KOPT-K1 (cell line): ENCODE measurements around the gene SSTR3.

Experiments
- H3K27ac ChIP-seq: fragments of 200-600 bp; sonication (generic); 2 replicates; pipeline ENCODE4 v1.5.1; 2016; ENCODE audit warnings: antibody characterized with exemption, mild to moderate bottlenecking, low read depth, low read length; ENCODE audit not compliant: poor library complexity, severe bottlenecking
- H3K36me3 ChIP-seq: fragments of 200-600 bp; sonication (generic); 2 replicates; pipeline ENCODE4 v1.5.1; 2017; ENCODE audit warnings: antibody characterized with exemption, mild to moderate bottlenecking, low read length, moderate library complexity; ENCODE audit not compliant: insufficient read depth
- H3K9me3 ChIP-seq: fragments of 200-600 bp; sonication (generic); 2 replicates; pipeline ENCODE4 v1.5.1; 2017; ENCODE audit warnings: antibody characterized with exemption, low read length, mild to moderate bottlenecking; ENCODE audit not compliant: insufficient read depth, poor library complexity, severe bottlenecking

Gene SSTR3

GRCh38 chr22:37187891-37188761 lies 24.2 kb downstream of the SSTR3 start, which contains the start of gene C1QTNF6:
C1QTNF6 (minus strand) TSS chr22:37188247; CDS start chr22:37188213, 34 bp downstream.
- no peaks in the 10 kb centered on the region for H3K36me3 ChIP-seq
- H3K27ac ChIP-seq: peak within 1 kb of the TSS; percentile 49
- H3K9me3 ChIP-seq: peaks cover 6% of the 10 kb centered on the region

GRCh38 chr22:37187552-37187890 lies 24.8 kb downstream of the SSTR3 start:
- Histone ChIP-seq H3K36me3 (no peaks in the 10 kb centered on the region), H3K27ac (peak overlapping the region; percentile 29), H3K9me3 (no peaks in the 10 kb centered on the region)

- Histone ChIP-seq H3K9me3 (no peaks in the 10 kb centered on the region), H3K36me3 (no peaks in the 10 kb centered on the region), H3K27ac (peak overlapping the region; percentile 49)
These were observed 25.2 kb downstream of the SSTR3 start for GRCh38 chr22:37186997-37187522.

- H3K36me3 ChIP-seq: no peaks in the 10 kb centered on the region
- no peaks in the 10 kb centered on the region for H3K9me3 ChIP-seq
- H3K27ac ChIP-seq: peak overlapping the region; percentile 49
These were observed 25.9 kb downstream of the SSTR3 start for GRCh38 chr22:37186228-37186996.

GRCh38 chr22:37185646-37186227 lies 26.5 kb downstream of the SSTR3 start:
- Histone ChIP-seq H3K36me3 (no peaks in the 10 kb centered on the region), H3K9me3 (no peaks in the 10 kb centered on the region), H3K27ac (no peak overlapping the region)

GRCh38 chr22:37184816-37185541 lies 27.3 kb downstream of the SSTR3 start:
- Histone ChIP-seq H3K9me3 (no peaks in the 10 kb centered on the region), H3K27ac (no peak overlapping the region), H3K36me3 (no peaks in the 10 kb centered on the region)

- no peaks in the 10 kb centered on the region for H3K9me3 ChIP-seq
- no peaks in the 10 kb centered on the region for H3K36me3 ChIP-seq
- H3K27ac ChIP-seq: no peak overlapping the region
These were observed 27.9 kb downstream of the SSTR3 start for GRCh38 chr22:37184380-37184755.

- no peaks in the 10 kb centered on the region for H3K36me3 ChIP-seq
- H3K27ac ChIP-seq: no peak overlapping the region
- H3K9me3 ChIP-seq: no peaks in the 10 kb centered on the region
These were observed 28.6 kb downstream of the SSTR3 start for GRCh38 chr22:37183432-37184379.

GRCh38 chr22:37182949-37183245 lies 29.4 kb downstream of the SSTR3 start:
- no peak overlapping the region for H3K27ac ChIP-seq
- no peaks in the 10 kb centered on the region for H3K9me3 ChIP-seq
- H3K36me3 ChIP-seq: no peaks in the 10 kb centered on the region

- no peaks in the 10 kb centered on the region for H3K36me3 ChIP-seq
- no peak overlapping the region for H3K27ac ChIP-seq
- H3K9me3 ChIP-seq: no peaks in the 10 kb centered on the region
These were observed 30.0 kb downstream of the SSTR3 start for GRCh38 chr22:37182101-37182948.

- no peaks in the 10 kb centered on the region for H3K36me3 ChIP-seq
- no peaks in the 10 kb centered on the region for H3K9me3 ChIP-seq
These were observed 30.6 kb downstream of the SSTR3 start for GRCh38 chr22:37181681-37182080.

GRCh38 chr22:37180531-37181231 lies 31.6 kb downstream of the SSTR3 start:
- no peak overlapping the region for H3K27ac ChIP-seq
- no peaks in the 10 kb centered on the region for H3K9me3 ChIP-seq
- H3K36me3 ChIP-seq: no peaks in the 10 kb centered on the region

More at GRCh38 chr22:37181681-37182080, 30.6 kb downstream of the SSTR3 start:
- H3K27ac ChIP-seq: no peak overlapping the region
